Psoas muscle (tissue), 8 donors: Measurements from ENCODE around the gene KCNA5. TPM values are rescaled to one million over a fixed set of nuclear protein-coding genes. Genes with fewer than 3 reads are reported as not detected.

ENCODE experiments used
- ATAC-seq, 4 donors: fragments of 200-7000 bp; cut with Tn5 transposase; one replicate each; pipeline ENCODE4 v1.9.1; 2020; ENCODE audit warnings: moderate library complexity in 3 of 4, mild to moderate bottlenecking in 2 of 4
- DNase-seq, 2 donors: peaks; one replicate each; pipeline ENCODE4 v3.0.0-alpha.2; 2020
- H3K27ac ChIP-seq: fragments of 200-600 bp; one replicate; pipeline ENCODE4 v1.8.0; 2022
- H3K27me3 ChIP-seq, 3 donors: fragments of 200-600 bp in 1 of 3; one replicate each; pipeline versions ENCODE4 v1.6.1 to v1.8.0; 2013 to 2022; ENCODE audit warnings: low read length in 2 of 3, mild to moderate bottlenecking in 2 of 3, moderate library complexity in 1 of 3; ENCODE audit not compliant: insufficient read depth in 3 of 3
- H3K36me3 ChIP-seq, 2 donors: fragments of 200-600 bp in 1 of 2; one replicate each; pipeline versions ENCODE4 v1.6.1 to v1.8.0; 2013 to 2022; ENCODE audit warnings: low read depth in 1 of 2, mild to moderate bottlenecking in 1 of 2, moderate library complexity in 1 of 2; ENCODE audit not compliant: insufficient read depth in 1 of 2
- H3K4me1 ChIP-seq: fragments of 200-600 bp; one replicate; pipeline ENCODE4 v1.8.0; 2022
- H3K4me3 ChIP-seq: fragments of 200-600 bp; one replicate; pipeline ENCODE4 v1.8.0; 2022; ENCODE audit warnings: mild to moderate bottlenecking
- H3K9me3 ChIP-seq: fragments of 200-600 bp; one replicate; pipeline ENCODE4 v1.8.0; 2022
- CTCF ChIP-seq: fragments of 200-600 bp; IDR thresholded peaks from one replicate; pipeline ENCODE4 v1.8.0; 2022; ENCODE audit warnings: antibody characterized with exemption
- WGBS, 3 donors: extraction: QIAGEN DNeasy Blood & Tissue Kit; methylation state at CpG; one replicate each; pipeline versions ENCODE4 v1.1.6 to v1.1.7; 2013; 5-methylcytosine and 5-hydroxymethylcytosine counted together
- intact Hi-C, 2 donors: fragments of 100-400 bp; cut with DNase I; formaldehyde crosslinking; loops; one replicate each; pipeline versions ENCODE4 v1.11.0 to v1.14.2; 2022
- polyA plus RNA-seq, 3 donors: library from polyadenylated mRNA; stranded (reverse); fragments of 200-250 nt; gene quantifications; one replicate each; pipeline ENCODE4 v1.2.3, GENCODE V29; 2013
- total RNA-seq, 4 donors: library from RNA; stranded (reverse); fragmentation: NEBNext Ultra II Directional in 2 of 4; extraction: Animal tissue kit (Norgen Biotek cat#: 25700) in 2 of 4; gene quantifications; one replicate each; pipeline versions ENCODE4 v1.2.1 to v1.2.4, GENCODE V29; 2021 to 2023
- donor health status: healthy with polysubstance abuse.
- donor health status: DM: no; HTN: no; CAD: no; lungs with moderate emphysema.
- donor health status: Bipolar disorder and iron deficiency.
- donor health status: healthy.
- donor health status: DM: yes; HTN: yes; CAD: no.
- donor health status: DM: no; HTN: no; CAD: no.
- donor health status: DM: no; HTN: no; CAD: no.
- donor health status: DM: yes; HTN: yes; CAD: no.

KCNA5 gene
- total and polyA plus RNA-seq, 7 donors, result 0.64 to 2.0 (median 1.1) TPM

DNA sequence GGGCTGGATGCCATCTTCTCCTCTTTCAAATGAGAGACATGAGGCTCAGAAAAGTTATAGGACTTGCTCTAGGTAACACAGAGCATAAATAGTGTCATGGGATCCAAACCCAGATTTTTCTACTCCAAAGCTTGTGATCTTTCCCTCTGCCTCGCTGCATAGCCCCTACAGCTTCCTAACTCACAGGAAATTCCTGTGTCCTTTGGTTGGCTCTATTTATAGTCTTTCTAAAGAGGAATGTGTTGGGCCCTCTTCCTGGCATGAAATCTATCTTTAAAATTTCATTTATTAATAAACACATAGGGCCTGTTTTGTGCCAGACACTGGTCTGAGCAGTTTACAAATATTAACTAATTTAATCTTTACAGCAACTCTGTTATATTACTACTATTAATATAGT is 9.8 kb upstream of the KCNA5 start:
- H3K4me1 ChIP-seq, result no peaks in the 10 kb centered on the region
- H3K4me3 ChIP-seq, result no peak overlapping the region
- TF ChIP-seq CTCF, result no peak
- ATAC-seq (no peak), DNase-seq (no peak)
- intact Hi-C loops, result no loop called here
- H3K36me3 ChIP-seq, result no peaks in the 10 kb centered on the region
- peaks cover 0 to 6% (median 0%) of the 10 kb centered on the region in 3 donors for H3K27me3 ChIP-seq
- no peaks in the 10 kb centered on the region for H3K9me3 ChIP-seq
- no peak overlapping the region for H3K27ac ChIP-seq
- WGBS, 3 donors, result 67 to 77% (median 73%) methylated on average over 1 of the region's 1 CpG

DNA sequence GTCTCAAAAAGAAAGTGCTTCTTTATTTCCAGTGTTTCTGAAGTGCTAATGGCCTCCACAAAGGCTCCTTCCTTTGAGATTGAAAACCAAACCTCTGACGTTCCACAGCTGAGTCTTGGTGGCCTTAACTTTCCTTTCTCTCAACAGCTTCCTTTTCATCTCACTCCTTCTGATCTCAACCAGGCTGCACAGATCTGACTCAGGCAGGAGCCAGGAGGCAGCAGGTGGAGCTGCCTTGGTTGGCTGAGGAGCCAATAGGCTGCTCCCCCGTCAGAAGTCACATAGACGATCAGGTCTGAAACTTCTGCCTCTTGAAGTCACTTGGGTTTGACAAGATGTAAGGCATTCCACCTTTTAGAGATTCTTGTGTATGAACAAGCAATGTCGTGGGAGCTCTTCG is 9.1 kb upstream of the KCNA5 start:
- Histone ChIP-seq H3K27ac (no peak overlapping the region), H3K27me3 (peaks cover 0 to 6% (median 0%) of the 10 kb centered on the region in 3 donors), H3K36me3 (no peaks in the 10 kb centered on the region), H3K4me1 (no peaks in the 10 kb centered on the region), H3K9me3 (no peaks in the 10 kb centered on the region), H3K4me3 (no peak overlapping the region)
- ATAC-seq (no peak), DNase-seq (no peak)
- TF ChIP-seq CTCF, result no peak
- 66 to 73% (median 71%) methylated on average over 5 of the region's 5 CpGs for WGBS, 3 donors
- intact Hi-C loops, result no loop called here

- intact Hi-C loops, result no loop called here
- no peak for TF ChIP-seq CTCF
- H3K9me3 ChIP-seq, result no peaks in the 10 kb centered on the region
- H3K36me3 ChIP-seq, result no peaks in the 10 kb centered on the region
- H3K27ac ChIP-seq, result no peak overlapping the region
- no peak overlapping the region for H3K4me3 ChIP-seq
- ATAC-seq (no peak), DNase-seq (no peak)
- no peaks in the 10 kb centered on the region for H3K4me1 ChIP-seq
- peaks cover 0 to 6% (median 0%) of the 10 kb centered on the region in 3 donors for H3K27me3 ChIP-seq
- 73 to 78% (median 73%) methylated on average over 6 of the region's 6 CpGs for WGBS, 3 donors
Observed at GRCh38 chr12:5035618-5036017, 8.1 kb upstream of the KCNA5 start.

DNA sequence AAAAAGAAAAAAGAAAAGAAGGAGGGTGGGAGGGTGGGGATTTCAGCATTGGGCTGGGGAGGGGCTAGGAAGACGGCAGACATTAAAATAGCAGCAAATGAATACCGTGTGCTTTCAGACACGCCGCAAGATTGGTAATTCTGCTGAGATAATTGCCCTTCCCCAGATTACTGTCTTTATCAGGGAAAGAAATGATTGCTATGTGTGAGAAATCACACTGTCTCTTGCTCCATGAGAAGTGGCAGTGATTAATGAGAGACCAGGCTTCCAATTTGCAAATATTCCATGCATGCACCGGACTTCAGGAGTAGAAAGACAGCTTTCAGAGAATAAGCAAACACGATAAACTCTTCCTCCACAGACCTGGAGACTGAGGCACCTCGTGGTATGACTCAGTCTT is 7.6 kb upstream of the KCNA5 start:
- no peak overlapping the region for H3K4me3 ChIP-seq
- TF ChIP-seq CTCF, result no peak
- H3K4me1 ChIP-seq, result no peaks in the 10 kb centered on the region
- H3K36me3 ChIP-seq, result no peaks in the 10 kb centered on the region
- DNase-seq, result no peak
- H3K9me3 ChIP-seq, result no peaks in the 10 kb centered on the region
- WGBS, 3 donors, result 80 to 82% (median 81%) methylated on average over 7 of the region's 7 CpGs
- no peak for ATAC-seq
- H3K27me3 ChIP-seq, result peaks cover 0 to 10% (median 0%) of the 10 kb centered on the region in 3 donors
- intact Hi-C loops, result no loop called here
- no peak overlapping the region for H3K27ac ChIP-seq

- Histone ChIP-seq H3K4me3 (no peak overlapping the region), H3K27ac (no peak overlapping the region), H3K36me3 (no peaks in the 10 kb centered on the region), H3K9me3 (no peaks in the 10 kb centered on the region), H3K4me1 (no peaks in the 10 kb centered on the region), H3K27me3 (peaks cover 0 to 26% (median 4%) of the 10 kb centered on the region in 3 donors)
- WGBS, 3 donors, result 59 to 65% (median 63%) methylated on average over 9 of the region's 9 CpGs
- no peak for TF ChIP-seq CTCF
- ATAC-seq (no peak), DNase-seq (no peak)
- intact Hi-C loops, result no loop called here
Observed at GRCh38 chr12:5037795-5038357, 5.8 kb upstream of the KCNA5 start.
